HPDE6-E6E7 (cell line): Measurements from ENCODE around the gene KYAT1.

Source experiments
- DNase-seq: peaks from one replicate; pipeline ENCODE4 v3.0.0; 2011; ENCODE audit warnings: missing footprints; ENCODE audit errors: extremely low spot score

The KYAT1 gene

DNA sequence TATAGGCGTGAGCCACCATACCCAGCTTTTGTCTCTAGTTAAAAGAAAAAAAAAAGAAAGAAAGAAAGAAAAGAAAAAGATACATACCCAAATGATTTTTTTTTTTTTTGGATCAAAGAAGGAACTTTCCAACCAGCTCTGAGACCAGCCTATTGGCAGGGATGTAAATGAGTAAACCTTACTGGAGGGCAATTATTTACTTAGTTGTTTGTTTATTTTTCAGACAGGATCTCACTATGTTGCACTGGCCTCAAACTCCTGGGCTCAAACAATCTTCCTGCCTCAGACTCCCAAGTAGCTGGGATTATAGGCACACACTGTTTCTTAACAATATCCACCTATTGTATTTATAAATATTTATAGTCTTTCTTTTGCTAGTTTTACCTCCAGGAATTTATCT, 41.2 kb downstream of the KYAT1 start:
- DNase-seq: no peak

DNA sequence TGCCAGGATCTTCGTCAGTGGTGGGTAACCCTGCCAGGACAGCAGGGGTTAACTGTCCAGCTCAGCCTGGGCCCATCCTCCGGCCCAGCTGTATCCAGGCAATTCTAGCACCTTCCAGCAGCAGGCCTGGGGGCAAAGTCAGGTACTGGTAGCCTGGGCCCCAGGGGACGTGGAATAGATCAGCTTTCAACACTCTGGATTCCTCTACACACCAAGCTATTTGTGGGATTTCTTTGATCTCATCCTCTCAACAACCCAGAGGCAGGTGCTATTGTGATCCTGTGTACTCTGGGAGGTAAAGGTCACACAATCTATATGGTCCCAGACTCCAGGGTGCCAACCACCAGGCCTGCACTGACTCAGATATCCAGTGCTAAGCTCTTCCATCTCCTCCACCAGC, 43.4 kb downstream of the KYAT1 start:
- DNase-seq: no peak

DNA sequence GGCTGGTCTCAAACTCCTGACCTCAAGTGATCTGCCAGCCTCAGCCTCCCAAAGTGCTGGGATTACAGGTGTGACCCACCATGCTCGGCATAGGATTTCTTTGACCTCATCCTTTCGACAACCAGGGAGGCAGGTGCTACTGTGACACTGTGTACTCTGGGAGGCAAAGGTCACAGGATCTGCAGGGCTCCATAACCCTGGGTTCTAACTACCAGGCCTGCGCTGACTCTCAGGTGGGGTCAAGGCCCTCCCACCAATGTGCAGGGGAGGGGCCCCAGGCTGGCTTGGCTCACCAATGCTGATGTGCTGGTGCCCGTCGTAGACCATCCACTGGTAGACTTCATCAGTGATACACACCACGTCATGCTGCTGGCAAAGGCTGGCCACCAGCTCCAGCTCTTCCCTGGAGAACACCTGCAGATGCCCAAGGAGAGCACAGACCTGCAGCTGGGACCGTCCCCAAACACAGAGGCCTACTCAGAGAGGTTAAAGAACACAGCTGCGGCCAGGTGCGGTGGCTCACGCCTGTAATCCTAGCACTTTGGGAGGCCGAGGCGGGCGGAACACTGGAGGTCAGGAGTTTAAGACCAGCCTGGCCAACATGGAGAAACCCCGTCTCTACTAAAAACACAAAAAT, 45.1 kb downstream of the KYAT1 start:
- DNase-seq: no peak

DNA sequence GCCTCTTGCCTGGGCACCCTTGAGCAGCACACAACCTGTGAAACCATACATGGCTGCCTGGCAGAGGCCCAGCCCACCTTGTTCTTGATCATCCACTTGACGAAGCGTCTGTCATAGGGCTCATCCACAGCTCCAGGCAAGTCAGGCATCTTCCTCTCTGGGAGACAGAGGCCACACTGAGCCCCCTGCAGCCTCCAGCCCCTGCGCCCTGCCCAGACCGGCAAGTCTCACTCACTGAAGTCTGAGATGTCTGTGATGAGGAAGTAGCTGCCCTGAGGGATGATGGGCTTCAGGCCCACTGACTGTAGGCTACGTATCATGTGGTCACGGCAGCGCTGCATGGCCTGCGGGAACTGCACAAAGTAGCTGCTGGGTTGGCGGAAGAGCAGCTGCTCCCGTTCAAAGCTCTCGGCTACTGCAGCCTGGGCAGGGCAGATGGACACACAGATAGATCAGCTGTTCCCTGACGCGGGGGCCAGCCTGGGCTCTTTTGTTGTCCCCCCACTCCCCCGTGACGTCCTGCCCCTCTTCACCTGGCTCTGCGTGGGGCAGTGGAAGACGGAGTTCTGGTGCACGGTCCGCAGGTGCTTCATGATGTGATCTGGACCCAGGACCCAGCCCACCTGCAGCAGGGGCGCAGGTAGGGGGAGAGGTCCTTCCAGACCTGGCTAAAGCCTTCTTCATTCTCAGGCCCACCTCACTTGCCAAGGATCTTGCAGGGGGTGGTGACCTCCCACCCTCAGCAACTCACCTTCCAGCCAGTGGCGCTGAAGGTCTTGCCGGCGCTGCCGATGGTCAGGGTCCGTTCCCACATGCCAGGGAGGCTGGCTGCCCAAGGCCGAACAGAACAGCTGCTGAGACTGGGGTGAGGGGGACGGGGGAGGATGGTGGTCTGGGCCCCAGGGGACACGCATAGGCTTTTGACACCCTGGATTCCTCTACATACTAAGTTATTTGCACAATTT, 46.2 kb downstream of the KYAT1 start:
- DNase-seq: no peak

DNA sequence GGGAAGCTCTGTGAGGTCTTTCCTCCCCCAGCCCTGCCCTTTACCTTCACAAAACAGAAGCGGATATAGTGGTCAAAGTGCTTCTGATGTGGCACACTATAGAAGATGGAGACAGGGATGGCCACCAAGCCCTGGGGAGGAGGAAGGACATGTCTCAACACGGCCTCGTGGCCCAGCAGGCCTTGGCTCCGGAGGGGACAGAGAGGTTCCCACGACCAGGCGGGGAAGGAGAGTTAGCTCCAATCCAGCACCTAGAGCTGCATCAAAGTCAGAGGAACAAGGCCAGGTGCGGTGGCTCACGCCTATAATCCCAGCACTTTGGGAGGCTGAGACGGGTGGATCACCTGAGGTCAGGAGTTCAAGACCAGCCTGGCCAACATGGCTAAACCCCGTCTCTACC, 48.1 kb downstream of the KYAT1 start:
- no peak for DNase-seq

DNA sequence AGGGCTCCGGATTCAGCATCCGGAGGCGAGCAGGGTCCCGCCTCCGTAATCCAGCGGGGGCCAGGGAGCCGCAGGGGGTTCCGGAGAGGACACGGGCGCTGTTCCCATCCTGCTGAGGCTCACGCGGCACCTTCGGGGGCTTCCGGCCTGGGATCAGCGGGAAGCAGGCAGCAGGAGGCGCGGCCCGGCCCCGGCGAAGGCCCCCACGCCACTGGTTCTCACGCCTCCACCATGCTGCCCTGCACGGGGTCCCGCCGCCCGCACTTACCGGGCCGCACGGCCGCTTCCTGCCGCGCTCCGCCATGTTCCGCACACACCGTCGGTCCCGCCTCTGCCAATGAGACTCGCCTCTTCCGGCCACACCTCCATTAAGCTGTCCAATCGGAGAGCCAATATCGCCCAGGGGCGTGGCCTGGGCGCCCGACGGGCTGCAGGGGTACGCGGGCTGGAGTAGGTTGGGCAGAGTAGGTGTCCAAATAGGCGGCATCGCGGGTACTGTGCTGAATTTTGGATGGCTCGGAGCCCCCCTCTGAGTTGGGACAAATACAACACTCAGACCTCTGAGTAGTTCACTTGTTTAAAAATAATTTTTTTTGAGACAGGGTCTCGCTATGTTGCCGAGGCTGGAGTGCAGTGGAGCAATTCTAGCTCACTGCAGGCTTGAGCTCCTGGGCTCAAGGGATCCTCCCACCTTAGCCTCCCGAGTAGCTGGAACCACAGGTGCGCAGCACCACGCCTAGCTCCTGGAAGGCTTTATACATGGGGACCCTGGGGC, 52.1 kb downstream of the KYAT1 start, which contains the start of gene SPOUT1:
SPOUT1 (minus strand) TSS at position 318 of the 775 bp plus-strand sequence; CDS start at position 304, 14 bp downstream.
- peak; percentile 97 for DNase-seq

DNA sequence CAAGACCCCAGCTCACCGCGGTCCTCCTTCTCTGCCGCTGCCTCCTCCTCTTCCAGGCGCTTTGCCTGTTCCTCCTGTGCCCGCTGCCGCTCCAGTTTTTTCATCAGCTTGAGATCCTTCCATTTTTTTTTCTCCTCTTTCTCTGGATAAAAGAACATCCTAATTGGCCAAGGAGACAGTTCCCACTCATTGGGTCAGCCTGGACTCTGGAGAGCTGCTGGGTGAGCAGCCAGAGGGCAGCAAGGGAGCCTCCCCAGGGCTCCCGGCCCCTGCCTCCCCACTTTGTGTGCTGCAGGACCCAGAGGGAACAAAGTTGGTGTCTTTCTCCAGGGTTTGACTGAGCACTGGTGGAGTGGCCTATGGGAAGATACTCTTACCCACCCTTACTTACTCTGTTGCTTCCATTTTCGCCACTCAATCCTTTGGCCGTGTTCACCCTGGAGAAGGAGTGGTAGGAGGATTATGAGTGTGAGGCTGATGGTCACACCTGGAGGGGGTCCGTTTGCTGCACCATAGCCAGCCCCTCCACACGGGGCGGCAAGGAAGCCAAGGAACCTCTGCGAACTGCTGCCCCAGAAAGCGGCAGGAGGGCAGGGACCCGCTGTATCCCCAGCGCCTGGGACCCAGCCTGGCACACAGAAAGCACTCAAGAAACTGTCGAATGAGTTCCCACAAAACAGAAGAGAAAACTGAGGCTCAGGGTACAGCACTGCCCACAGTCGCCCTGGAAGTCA, 52.9 kb downstream of the KYAT1 start:
- no peak for DNase-seq

DNA sequence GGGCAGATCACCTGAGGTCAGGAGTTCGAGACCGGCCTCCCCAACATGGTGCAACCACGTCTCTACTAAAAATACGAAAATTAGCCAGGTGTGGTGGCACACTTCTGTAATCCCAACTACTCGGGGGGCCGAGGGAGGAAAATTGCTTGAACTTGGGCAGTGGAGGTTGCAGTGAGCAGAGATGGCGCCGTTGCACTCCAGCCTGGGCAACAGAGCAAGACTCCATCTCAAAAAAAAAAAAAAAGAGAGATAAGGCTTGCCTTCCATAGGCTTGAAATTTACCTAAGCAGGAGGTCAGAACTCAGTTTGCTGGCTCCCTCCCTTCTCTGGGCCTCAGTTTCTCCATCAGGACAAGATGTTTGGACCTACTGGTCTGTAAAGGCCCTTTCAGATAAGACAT, 53.5 kb downstream of the KYAT1 start:
- DNase-seq: no peak

DNA sequence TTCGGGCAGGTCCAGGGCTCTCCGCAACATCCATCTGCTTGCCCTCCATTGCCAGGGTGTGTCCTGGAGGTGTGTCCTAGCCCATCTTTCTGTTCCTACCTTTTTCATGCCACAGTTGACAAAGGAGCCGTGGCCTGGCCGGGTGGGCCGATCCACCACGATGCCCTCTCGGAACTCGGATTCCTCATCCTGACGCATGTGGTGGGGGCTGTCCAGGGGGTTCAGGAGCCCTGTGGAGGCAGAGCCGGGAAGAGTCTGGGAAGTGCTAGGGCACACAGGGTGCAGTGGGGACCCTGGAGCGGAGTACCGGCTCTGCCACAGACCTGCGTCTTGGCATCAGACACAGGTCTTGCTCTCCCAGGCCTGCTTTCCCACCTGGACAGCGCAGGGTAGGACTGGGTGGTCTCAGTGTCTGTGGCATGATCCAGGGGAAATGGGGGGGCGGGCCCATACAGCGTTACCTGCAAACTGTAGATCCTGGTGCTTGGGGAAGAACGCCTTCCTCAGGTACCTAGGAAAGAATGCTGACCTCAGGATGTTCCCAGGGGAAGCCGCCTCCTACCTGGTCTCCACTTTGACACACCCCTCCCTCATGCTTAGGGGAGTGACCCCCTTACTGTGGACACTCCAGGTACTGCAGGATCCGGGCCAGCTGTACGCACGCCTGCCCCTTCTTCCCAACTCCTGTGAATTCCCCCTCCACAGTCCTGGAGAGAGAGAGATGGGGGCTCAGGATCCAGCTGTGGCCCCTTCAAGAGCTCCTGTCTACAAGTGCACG, 55.6 kb downstream of the KYAT1 start:
- no peak for DNase-seq

DNA sequence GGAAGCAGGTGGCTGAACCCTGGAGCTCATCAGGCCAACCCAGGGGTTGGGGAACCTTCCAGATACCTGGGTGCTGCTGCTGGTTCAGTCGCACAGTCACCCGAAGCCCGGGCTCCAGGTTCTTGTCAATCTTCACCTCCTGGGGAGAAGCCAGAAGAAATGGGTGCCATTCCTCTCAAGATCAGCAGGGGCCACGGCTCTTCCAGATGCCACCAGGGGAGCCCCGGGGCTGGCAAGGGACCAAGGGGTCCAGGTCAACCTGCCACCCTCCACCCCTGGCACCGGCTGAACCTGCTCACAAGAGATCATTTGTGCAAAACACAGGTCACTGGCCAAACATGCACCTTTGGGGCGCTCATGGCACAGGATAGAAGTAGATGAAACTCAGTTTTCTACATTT, 56.8 kb downstream of the KYAT1 start:
- DNase-seq: no peak

DNA sequence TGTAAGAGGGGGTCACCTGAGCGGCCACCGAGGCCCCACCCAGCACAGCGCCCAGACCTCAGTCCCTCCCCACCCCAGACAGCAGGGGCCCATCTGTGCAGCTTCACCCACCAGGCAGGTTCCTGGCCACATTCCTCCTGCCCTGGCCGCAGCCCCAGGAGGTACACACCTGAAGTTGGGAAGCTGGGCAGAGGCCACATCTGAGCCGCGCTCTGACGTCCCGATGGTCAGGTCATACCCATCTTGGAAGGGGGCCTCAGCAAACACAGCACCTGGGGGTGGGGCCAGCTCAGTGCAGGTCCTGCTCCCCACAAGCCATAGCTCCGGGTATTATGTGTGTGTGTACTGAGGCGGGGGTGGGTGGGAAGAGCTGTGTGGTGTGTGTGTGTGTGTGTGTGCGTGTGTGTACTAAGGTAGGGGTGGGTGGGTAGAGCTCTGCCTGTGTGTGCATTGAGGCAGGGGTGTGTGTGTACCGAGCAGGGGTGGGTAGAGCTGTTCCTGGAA, 57.8 kb downstream of the KYAT1 start:
- DNase-seq: no peak

DNA sequence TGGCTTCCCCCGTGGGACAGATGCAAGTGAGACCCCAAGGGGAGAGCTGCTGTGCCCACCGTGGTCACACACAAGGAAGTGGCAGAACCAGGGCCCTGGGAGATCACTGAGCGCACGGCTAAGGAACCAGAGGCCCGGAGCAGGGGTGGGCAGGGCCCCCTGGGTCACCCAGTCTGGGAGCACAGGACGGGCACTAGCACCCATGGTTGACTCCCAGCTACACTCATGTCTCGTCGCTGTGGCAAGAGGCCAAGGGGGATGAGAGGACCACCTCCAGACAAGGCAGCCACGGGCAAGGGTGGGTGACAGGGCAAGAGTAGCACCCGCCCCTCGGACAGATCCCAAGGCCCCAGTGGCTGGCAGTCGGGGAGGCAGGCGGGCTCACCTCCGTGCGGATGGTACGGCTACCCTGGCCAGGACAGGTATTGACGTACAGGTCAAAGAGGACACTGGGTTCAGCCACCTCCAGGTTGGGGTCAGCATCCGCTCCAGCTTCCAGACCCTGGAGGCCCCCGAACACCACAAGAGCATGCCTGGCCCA, 58.3 kb downstream of the KYAT1 start:
- no peak for DNase-seq

DNA sequence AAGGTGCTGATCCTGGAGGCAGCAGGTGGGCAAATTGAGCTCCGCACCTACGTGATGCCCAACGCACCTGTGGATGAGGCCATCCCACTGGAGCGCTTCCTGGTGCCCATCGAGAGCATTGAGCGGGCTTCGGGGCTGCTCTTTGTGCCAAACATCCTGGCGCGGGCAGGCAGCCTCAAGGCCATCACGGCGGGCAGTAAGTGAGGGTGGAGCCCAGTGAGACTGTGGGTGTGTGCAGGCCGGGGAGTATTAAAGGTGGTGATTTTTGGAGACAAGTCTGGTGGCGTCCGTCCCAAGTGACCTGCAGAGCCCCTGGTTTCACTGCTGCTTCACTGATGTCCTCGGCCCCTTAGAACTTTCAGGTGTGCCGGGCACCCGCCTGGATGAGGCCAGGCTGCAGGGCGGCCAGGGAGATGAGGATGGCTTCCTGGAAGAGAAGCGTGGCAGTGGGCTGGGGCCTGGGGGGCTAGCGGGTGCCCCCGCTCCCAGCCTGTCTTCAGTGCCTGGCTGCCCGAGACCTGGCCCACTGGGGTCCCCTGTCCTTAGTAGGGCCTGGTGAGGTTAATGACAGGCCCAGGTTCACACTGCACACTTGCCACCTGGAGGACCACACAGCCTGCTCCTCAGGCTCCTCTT, 59.2 kb downstream of the KYAT1 start:
- no peak for DNase-seq

DNA sequence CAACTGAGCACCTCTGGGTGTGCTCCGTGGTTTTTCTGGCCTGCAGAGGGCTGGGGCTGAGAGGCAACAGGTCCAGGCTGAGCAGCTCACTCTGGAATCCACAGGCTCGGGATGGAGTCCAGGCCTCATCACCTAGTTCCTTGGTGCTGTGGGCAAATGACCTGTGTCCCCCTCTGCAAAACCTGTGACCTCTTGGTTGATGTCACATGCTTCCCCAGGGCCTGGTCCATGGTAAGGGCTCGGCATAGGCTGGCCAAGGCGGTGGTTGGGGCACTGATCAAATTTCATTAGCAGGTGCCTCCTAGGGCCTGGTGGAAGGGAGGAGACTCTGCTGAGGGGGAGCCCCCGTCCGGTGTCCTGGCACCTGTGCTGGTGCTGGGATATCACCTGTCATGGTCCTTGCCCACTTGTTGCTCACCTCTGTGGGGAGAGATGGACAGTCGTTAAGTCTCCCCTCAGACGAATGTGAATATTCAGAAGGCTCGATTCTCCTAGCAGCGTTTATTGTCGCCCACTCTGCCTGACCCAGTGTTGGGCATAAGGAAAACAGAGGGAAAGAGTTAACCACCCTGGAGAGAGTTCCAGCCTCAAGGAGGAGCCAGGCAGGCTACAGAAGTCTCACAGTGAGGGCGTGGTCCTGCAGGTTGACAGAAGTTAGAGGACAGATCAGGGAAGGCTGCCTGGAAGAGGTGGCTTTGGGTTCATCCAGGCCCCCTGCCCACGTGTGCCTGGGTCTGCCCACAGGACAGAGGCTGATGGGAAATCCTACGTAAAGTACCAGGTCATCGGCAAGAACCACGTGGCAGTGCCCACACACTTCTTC, 60.0 kb downstream of the KYAT1 start:
- DNase-seq: no peak

DNA sequence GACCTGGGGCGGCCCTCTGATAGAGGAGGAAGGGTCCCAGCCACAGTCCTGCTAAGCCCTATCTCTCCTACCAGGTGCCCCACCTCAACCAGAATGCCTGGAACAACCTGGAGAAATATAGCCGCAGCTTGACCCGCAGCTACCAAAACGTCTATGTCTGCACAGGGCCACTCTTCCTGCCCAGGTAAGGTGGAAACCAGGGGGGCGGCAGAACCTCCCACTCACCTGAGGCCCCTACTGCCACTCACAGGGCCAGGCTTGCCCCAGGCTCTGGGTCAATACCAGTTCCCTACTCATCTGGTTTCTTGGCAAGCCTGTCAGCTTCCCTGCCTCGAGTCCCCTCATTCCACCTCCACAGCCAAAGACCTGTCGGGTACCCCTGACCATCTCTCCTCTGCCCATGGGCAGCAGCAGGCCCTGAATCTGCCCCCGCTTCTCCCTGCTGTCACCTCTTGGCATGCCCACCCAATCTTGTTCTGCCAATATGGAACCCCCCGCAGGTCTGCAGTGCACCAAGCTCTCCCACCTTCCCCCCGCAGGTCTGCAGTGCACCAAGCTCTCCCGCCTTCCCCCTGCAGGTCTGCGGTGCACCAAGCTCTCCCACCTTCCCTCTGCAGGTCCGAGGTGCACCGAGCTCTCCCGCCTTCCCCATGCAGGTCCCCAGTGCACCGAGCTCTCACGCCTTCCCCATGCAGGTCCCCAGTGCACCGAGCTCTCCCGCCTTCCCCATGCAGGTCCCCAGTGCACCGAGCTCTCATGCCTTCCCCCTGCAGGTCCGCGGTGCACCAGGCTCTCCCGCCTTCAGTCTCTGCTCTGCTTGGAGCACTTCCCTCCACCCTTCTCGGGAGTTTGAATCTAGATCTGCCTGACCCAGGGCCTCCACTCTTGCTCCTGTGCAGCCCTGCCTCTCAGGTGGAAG, 60.8 kb downstream of the KYAT1 start:
- DNase-seq: no peak

DNA sequence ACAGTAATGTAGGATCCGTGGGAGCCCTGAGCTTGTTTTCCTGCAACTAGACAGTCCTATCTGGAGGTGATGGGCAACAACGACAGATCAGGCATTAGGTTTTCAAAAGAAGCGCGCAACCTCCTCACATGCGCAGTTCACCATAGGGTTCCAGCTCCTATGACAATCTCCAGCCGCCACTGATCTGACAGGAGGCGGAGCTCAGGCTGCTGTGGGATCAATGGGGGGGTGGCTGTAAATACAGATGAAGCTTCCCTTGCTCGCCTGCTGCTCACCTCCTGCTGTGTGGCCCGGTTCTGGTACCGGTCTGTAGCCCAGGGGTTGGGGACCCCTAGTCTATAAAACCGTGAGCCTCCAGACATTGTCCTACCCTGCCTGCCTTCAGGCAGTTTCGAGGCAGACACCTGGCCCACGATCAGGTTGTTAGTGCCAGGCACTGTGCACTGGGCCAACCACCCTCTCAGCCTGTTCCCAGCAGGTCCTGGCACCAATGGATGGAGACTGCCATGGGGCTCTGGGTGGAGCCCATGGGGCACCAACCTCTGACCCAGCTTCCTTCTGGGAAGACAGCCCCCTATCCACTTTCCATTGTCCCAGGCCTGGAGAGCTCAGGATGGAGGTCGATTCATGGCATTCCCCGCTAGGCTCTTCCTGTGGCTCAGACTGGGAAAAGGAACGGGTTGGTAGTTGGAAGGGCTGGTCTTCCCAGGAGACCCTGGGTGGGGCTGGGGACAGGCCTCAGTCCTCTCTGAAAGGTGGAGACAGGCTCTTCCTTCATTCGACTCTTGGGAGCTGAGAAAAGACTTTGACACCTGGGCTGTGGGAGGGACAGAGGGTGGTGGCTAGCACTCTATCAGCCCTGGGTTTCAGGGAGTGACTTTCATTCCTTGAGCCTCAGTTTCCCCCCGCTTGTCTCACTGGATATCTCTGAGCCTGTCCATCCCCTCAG, 61.8 kb downstream of the KYAT1 start:
- DNase-seq: no peak
